Activated CD8-positive, alpha-beta memory T cell treated with anti-CD3 and anti-CD28 coated beads for 36 hours (primary cell): ENCODE data around the gene TMEM129. TPM values are rescaled to one million over a fixed set of nuclear protein-coding genes. Genes with fewer than 3 reads are reported as not detected.

Source experiments
- CTCF ChIA-PET: fragments of 350-600 bp; sonication (Branson Sonifier 250); formaldehyde crosslinking; loops from one replicate; lab custom pipeline; 2021; ENCODE audit warnings: antibody characterized with exemption; lab: Charles Lee
- POLR2A ChIA-PET: fragments of 350-600 bp; sonication (Branson Sonifier 250); formaldehyde crosslinking; loops from one replicate; lab custom pipeline; 2021; ENCODE audit warnings: antibody characterized with exemption; lab: Charles Lee
- total RNA-seq, 2 experiments: library from RNA; stranded (reverse); gene quantifications; one replicate each; pipeline ENCODE4 v1.2.3, GENCODE V29; 2021

TMEM129 gene
- total RNA-seq, 2 experiments from 2014 or later: 24.8 to 25.6 TPM

- ChIA-PET POLR2A (no interaction called here), CTCF (no interaction called here)
These were observed 4.8 kb downstream of the TMEM129 start for GRCh38 chr4:1716065-1716945.

- ChIA-PET POLR2A (no interaction called here), CTCF (interaction anchor here (3.3 kb wide), 1 partner anchor 22 kb away, joined by 18 read pairs; no protein-coding TSS in a partner anchor)
These were observed 5.9 kb downstream of the TMEM129 start for GRCh38 chr4:1715002-1715758.

- ChIA-PET POLR2A (no interaction called here), CTCF (interaction anchor here (3.3 to 3.4 kb wide), 2 partner anchors 10 to 21 kb away, joined by 18 to 24 read pairs; no protein-coding TSS in a partner anchor)
These were observed 6.7 kb downstream of the TMEM129 start for GRCh38 chr4:1714303-1715001.

DNA sequence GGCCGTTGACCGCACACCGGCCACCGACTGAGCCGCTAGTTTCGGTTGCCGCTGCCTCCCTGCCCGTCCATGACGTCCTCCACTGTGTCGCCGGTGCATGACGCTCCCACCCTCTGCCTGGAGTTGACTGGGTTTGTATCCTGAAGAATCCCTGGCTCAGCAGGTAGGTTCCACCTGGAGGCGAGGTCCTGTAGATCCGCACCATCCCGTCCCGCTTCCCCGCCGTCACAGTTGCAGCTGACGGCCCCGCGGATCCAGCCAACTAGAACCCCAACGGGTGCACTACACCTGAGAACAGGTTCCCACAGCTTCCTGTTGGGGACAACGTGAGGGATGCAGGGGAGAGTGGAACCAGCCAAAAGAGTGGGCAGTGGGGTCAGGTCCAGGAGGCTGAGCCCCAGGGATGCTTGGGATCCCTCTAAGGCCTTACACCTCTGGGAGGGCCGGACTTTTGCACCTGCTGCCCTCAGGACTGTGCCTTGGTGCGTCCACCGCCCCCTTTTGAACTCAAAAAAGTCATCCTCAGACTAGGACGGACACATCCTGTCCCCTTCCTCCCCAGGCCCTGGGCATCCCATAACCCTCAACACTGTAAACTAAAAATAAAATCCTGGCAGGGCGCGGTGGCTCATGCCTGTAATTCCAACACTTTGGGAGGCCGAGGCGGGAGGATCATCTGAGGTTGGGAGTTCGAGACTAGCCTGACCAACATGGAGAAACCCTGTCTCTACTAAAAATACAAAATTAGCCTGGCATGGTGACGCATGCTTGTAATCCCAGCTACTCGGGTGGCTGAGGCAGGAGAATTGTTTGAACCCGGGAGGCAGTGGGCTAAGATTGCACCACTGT, 7.9 kb downstream of the TMEM129 start:
- ChIA-PET CTCF (interaction anchor here (1.0 to 3.4 kb wide), 3 partner anchors 11 to 25 kb away, joined by 3 to 24 read pairs (median 18); no protein-coding TSS in a partner anchor), POLR2A (interaction anchor here (1.0 to 2.1 kb wide), 4 partner anchors 7 to 28 kb away, joined by 3 to 14 read pairs (median 7); partner anchors contain the start of genes TACC3 and TMEM129)

DNA sequence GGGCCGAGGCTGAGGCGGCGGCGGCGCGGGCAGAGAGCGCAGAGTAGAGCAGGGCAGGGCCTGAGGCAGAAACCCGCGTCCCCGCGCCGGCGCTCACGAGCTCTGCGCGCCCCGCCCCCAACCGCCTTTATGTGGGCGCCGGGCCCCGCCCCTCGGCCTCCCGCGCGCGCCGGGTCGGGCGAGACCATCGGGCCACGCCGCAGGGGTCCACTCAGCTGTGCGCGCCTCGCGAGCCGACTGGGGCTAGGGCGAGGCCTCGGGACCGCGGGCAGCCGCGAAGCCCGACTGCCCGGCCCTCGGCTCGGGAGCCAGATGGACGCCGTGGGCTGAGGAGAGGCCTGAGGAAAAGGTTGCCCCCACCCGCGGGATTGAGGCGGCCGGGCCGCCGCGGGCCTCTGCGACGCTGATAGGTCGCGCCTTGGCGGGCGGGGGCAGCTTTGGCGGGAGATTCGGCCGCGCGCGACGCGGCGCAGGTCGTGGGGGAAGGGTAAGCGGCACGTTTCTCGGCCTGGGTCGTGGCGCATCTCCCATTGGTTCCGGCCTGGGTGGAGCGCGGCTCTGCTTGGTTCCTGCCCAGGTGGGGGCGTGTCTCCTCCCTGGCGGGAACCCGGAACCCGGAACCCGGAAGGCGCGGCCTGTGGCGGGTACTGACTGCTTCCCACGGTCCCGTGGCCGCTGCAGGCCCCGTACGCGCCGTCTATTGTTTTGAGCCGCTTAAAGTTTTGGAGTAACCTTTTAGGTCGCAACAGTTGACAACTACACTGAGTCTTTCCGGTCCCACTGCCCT, 8.7 kb downstream of the TMEM129 start, which contains the start of gene SLBP:
Gene SLBP (minus strand): TSS at position 104 of the 787 bp plus-strand sequence. CDS start 131 bp downstream, outside the sequence.
- POLR2A ChIA-PET: interaction anchor here (0.7 to 2.1 kb wide), 7 partner anchors 8 to 27 kb away, joined by 3 to 14 read pairs (median 4); partner anchors contain the start of genes TACC3 and TMEM129
- CTCF ChIA-PET: interaction anchor here (0.6 to 3.4 kb wide), 5 partner anchors 9 to 30 kb away, joined by 3 to 24 read pairs (median 4); partner anchors contain the start of genes TACC3 and TMEM129

GRCh38 chr4:1711571-1712215, 9.4 kb downstream of the TMEM129 start:
- POLR2A ChIA-PET: interaction anchor here (1.0 to 2.1 kb wide), 4 partner anchors 9 to 19 kb away, joined by 4 to 14 read pairs (median 8); partner anchors contain the start of genes TACC3 and TMEM129
- CTCF ChIA-PET: interaction anchor here (0.6 to 3.4 kb wide), 5 partner anchors 9 to 29 kb away, joined by 3 to 24 read pairs (median 4); partner anchors contain the start of genes TACC3 and TMEM129

DNA sequence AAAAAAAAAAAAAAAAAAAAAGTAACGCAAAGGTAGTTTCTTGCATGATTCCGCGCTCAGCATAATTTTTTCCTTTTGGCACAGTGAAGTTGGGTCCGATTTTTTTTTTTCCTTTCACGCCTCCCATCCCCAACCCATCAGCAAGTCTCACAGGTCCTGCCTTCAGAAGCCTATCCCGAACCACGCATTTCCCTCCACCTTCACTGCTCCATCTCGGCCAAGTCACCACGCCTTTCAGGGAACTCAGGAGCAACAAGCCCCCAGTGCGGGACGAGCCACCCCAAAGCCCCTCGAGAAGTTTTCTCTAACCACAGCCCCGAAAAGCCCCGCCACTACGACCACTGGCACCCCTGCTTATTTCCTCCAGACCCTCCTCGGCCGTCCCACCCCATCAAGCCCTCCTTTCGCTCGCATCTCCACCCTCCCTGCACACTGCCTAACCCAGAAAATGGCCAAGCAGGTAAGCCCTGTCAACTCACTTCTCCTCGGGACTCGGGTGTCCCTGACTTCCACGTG, 10.0 kb downstream of the TMEM129 start:
- ChIA-PET CTCF (interaction anchor here (1.2 to 3.4 kb wide), 3 partner anchors 10 to 20 kb away, joined by 4 to 24 read pairs (median 4); partner anchors contain the start of genes TACC3 and TMEM129), POLR2A (no interaction called here)

- CTCF ChIA-PET: interaction anchor here (0.7 to 3.7 kb wide), 5 partner anchors 8 to 66 kb away, joined by 3 to 22 read pairs (median 3); no protein-coding TSS in a partner anchor
- POLR2A ChIA-PET: interaction anchor here (0.5 to 1.3 kb wide), 3 partner anchors 13 to 41 kb away, joined by 3 to 5 read pairs (median 3); no protein-coding TSS in a partner anchor
These were observed 12.5 kb downstream of the TMEM129 start for GRCh38 chr4:1708581-1708980.

DNA sequence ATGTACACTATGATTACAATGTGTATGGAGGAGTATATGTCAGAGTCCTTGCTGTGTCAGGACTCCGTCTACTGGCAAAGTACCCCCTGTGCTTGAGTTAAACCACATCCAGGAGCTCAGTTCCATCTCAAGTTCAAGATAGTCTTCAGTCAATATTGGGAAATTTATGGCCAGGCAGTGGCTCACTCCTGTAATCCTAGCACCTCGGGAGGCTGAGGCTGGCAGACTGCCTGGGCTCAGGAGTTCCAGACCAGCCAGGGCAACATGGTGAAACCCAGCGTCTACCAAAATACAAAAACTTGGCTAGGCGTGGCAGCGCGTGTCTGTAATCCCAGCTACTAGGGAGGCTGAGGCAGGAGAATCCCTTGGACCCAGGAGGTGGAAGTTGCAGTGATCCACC, 14.8 kb downstream of the TMEM129 start:
- CTCF ChIA-PET: interaction anchor here (1.5 kb wide), 2 partner anchors 13 to 41 kb away, joined by 3 to 5 read pairs; no protein-coding TSS in a partner anchor
- POLR2A ChIA-PET: no interaction called here

- POLR2A ChIA-PET: no interaction called here
- CTCF ChIA-PET: interaction anchor here (1.5 kb wide), 2 partner anchors 13 to 41 kb away, joined by 3 to 5 read pairs; no protein-coding TSS in a partner anchor
These were observed 15.4 kb downstream of the TMEM129 start for GRCh38 chr4:1705732-1706131.

- CTCF ChIA-PET: interaction anchor here (0.6 to 1.8 kb wide), 3 partner anchors 15 to 300 kb away, joined by 3 to 6 read pairs (median 5); no protein-coding TSS in a partner anchor
- POLR2A ChIA-PET: no interaction called here
These were observed 17.3 kb downstream of the TMEM129 start for GRCh38 chr4:1703867-1704266.

- CTCF ChIA-PET: interaction anchor here (1.8 kb wide), 1 partner anchor 8 kb away, joined by 9 read pairs; no protein-coding TSS in a partner anchor
- POLR2A ChIA-PET: interaction anchor here (0.6 kb wide), 1 partner anchor 703 kb away, joined by 3 read pairs; no protein-coding TSS in a partner anchor
These were observed 19.5 kb downstream of the TMEM129 start for GRCh38 chr4:1701671-1702070.

DNA sequence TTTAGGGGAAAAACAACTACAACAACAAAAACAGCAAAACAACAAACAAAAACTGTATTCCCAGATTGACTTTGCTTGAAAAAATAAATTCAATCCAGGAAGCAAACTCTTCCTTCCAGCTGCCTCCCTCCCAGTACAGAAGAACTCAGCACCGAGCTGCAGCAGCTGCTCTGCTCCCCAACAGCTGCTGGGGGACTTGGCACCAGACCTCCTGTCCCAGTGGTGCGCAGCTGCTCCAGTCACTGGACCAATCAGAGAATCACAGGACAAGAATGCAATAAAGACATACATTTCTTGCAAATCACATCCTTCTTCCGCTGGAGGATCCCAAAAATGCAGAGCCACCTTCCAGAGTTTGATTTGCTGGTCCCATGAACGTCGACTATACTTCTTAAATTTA, 25.2 kb downstream of the TMEM129 start:
- ChIA-PET CTCF (interaction anchor here (1.1 to 4.6 kb wide), 2 partner anchors 26 to 34 kb away, joined by 3 to 37 read pairs; partner anchors contain the start of genes TACC3 and TMEM129), POLR2A (interaction anchor here (0.7 kb wide), 1 partner anchor 12 kb away, joined by 5 read pairs; no protein-coding TSS in a partner anchor)

GRCh38 chr4:1693131-1693896, 27.8 kb downstream of the TMEM129 start:
- CTCF ChIA-PET: interaction anchor here (0.5 to 4.6 kb wide), 11 partner anchors 9 to 381 kb away, joined by 3 to 37 read pairs (median 9); partner anchors contain the start of genes SLBP, TACC3 and TMEM129

More at GRCh38 chr4:1693131-1693896, 27.8 kb downstream of the TMEM129 start:
- POLR2A ChIA-PET: interaction anchor here (0.7 to 3.2 kb wide), 6 partner anchors 10 to 37 kb away, joined by 3 to 14 read pairs (median 4); partner anchors contain the start of gene SLBP
